HepG2 (cell line): ENCODE data around the gene MAPK11. TPM values are rescaled to one million over a fixed set of nuclear protein-coding genes. Genes with fewer than 3 reads are reported as not detected.
A peak's percentile ranks its signal among the peaks of the same experiment; 100 is the strongest.
"Not testable (repeated sequence)": the region's sequence is repeated elsewhere in the genome, so short reads cannot be mapped to it uniquely, and the experiment has no call there.

ENCODE experiments used
- ATAC-seq: fragments of 200-7000 bp; cut with Tn5 transposase; 3 replicates; pipeline ENCODE4 v1.9.1; 2020; ENCODE audit warnings: mild to moderate bottlenecking, moderate library complexity
- BruUV-seq: library from RNA; stranded (reverse); fragments of 400-500 nt; replicated peaks from 2 replicates; lab custom pipeline; 2021; lab: Mats Ljungman, UMichigan
- CTCF ChIA-PET: fragments of 300-600 bp; formaldehyde crosslinking; extraction: SDS; loops from one replicate; lab custom pipeline; 2021; ENCODE audit warnings: low total read pairs, inconsistent platforms, low intra/inter-chr PET ratio; lab: Yijun Ruan, JAX
- POLR2A ChIA-PET: fragments of 350-600 bp; sonication (Branson Sonifier 250); formaldehyde crosslinking; loops from one replicate; lab custom pipeline; 2020; ENCODE audit warnings: antibody characterized with exemption, inconsistent platforms; lab: Yijun Ruan, JAX
- DNase-seq: peaks from one replicate; pipeline ENCODE4 v3.0.0-alpha.2; 2015; ENCODE audit warnings: low spot score
- FAIRE-seq: peaks from 3 replicates; lab custom pipeline; 2011; peaks lifted over from hg19 to GRCh38; lab: Jason Lieb, UNC
- H2AFZ ChIP-seq: one replicate; pipeline ENCODE4 v1.6.1; 2011; ENCODE audit warnings: low read length, inconsistent platforms
- H3K27ac ChIP-seq: fragments of 300-600 bp; 3 replicates; pipeline ENCODE4 v1.8.0; 2011; ENCODE audit warnings: mixed run types, mild to moderate bottlenecking, mixed read lengths, low read length, inconsistent platforms; ENCODE audit not compliant: insufficient read depth; ENCODE audit errors: extremely low read length
- H3K27me3 ChIP-seq, 2 experiments: fragments of 200-600 bp in 1 of 2; 2 replicates in 1 of 2; 3 replicates in 1 of 2; pipeline versions ENCODE4 v1.6.0 to v1.8.0; 2011; ENCODE audit warnings: low read length in 2 of 2, mild to moderate bottlenecking in 2 of 2, moderate library complexity in 2 of 2, inconsistent platforms in 1 of 2; ENCODE audit not compliant: insufficient read depth in 2 of 2, control insufficient read depth in 1 of 2
- H3K36me3 ChIP-seq, 2 experiments: fragments of 200-600 bp in 1 of 2; replicated peaks in 1 of 2; 2 replicates in 1 of 2; 3 replicates in 1 of 2; pipeline versions ENCODE4 v1.5.1 to v1.8.0; 2011; ENCODE audit warnings: low read length in 2 of 2, inconsistent platforms in 1 of 2; ENCODE audit not compliant: insufficient read depth in 2 of 2, control insufficient read depth in 1 of 2
- H3K4me1 ChIP-seq: 2 replicates; pipeline ENCODE4 v1.5.1; 2012; ENCODE audit warnings: low read length, inconsistent platforms; ENCODE audit not compliant: insufficient read depth
- H3K4me2 ChIP-seq: 2 replicates; pipeline ENCODE4 v1.6.0; 2011; ENCODE audit warnings: low read depth, low read length, inconsistent platforms
- H3K4me3 ChIP-seq, 3 experiments: fragments of 200-600 bp in 1 of 3; sonication (generic), shearing (Covaris generic) in 1 of 3; replicated peaks in 1 of 3; 2 replicates each; pipeline ENCODE4 v1.5.1; 2011 to 2016; ENCODE audit warnings: low read length in 3 of 3, inconsistent platforms in 2 of 3, low read depth in 2 of 3, mild to moderate bottlenecking in 2 of 3, control low read depth in 1 of 3, mixed read lengths in 1 of 3; ENCODE audit not compliant: insufficient read depth in 1 of 3
- H3K79me2 ChIP-seq: one replicate; pipeline ENCODE4 v1.6.1; 2011; ENCODE audit warnings: low read length, inconsistent platforms; ENCODE audit not compliant: insufficient read depth
- H3K9ac ChIP-seq: 2 replicates; pipeline ENCODE4 v1.6.0; 2011; ENCODE audit warnings: mild to moderate bottlenecking, low read depth, low read length, inconsistent platforms; ENCODE audit not compliant: insufficient read depth
- H3K9me3 ChIP-seq: 2 replicates; pipeline ENCODE4 v1.5.1; 2012; ENCODE audit warnings: mild to moderate bottlenecking, low read length
- H4K20me1 ChIP-seq: 2 replicates; pipeline ENCODE4 v1.6.0; 2011; ENCODE audit warnings: inconsistent platforms, mild to moderate bottlenecking, low read length, moderate library complexity; ENCODE audit not compliant: insufficient read depth
- HDAC2 ChIP-seq: sonication (generic); formaldehyde crosslinking; IDR thresholded peaks from 2 replicates; pipeline ENCODE4 v1.4.0; 2020; ENCODE audit warnings: missing genetic modification reagents
- MAZ ChIP-seq, 2 experiments: sonication (generic) in 1 of 2; formaldehyde crosslinking in 1 of 2; IDR thresholded peaks; 2 replicates each; pipeline versions ENCODE4 v1.5.0 to v1.6.1; 2012 to 2020; ENCODE audit warnings: low read depth in 2 of 2, mild to moderate bottlenecking in 2 of 2, borderline replicate concordance in 1 of 2, improper control_type of control experiment in 1 of 2, low read length in 1 of 2, missing genetic modification reagents in 1 of 2, moderate library complexity in 1 of 2
- PATZ1 ChIP-seq: sonication (generic); formaldehyde crosslinking; IDR thresholded peaks from 2 replicates; pipeline ENCODE4 v1.4.0; 2020; ENCODE audit warnings: missing genetic modification reagents
- STAG1 ChIP-seq: sonication (generic); formaldehyde crosslinking; IDR thresholded peaks from 2 replicates; pipeline ENCODE4 v1.4.0; 2020; ENCODE audit warnings: missing genetic modification reagents
- ZSCAN21 ChIP-seq: sonication (generic); formaldehyde crosslinking; IDR thresholded peaks from 2 replicates; pipeline ENCODE4 v1.8.0; 2022; ENCODE audit warnings: mild to moderate bottlenecking, missing genetic modification reagents, moderate library complexity, borderline replicate concordance
- WGBS: methylation state at CpG from one replicate; pipeline ENCODE4 v1.1.6; 2017; ENCODE audit warnings: low lambda C conversion rate; 5-methylcytosine and 5-hydroxymethylcytosine counted together
- in situ Hi-C: cut with HindIII; loops from 2 replicates; pipeline ENCODE4 v1.10.0; 2017; ENCODE audit warnings: low pct_unique_long_range_greater_than_20kb; ENCODE audit not compliant: extremely low pct_ligation_motif_present
- intact Hi-C: fragments of 100-400 bp; cut with micrococcal nuclease; formaldehyde crosslinking; loops from one replicate; pipeline ENCODE4 v1.10.0; 2022; ENCODE audit not compliant: unreplicated experiment
- polyA plus RNA-seq, 8 experiments: library from polyadenylated mRNA; depleted of rRNA in 3 of 8; stranded (reverse) in 7 of 8; unstranded in 1 of 8; fragments of >200 nt; fragmentation: Illumina TruSeq in 4 of 8; extraction: Trizol in 4 of 8; gene quantifications; 2 replicates each; pipeline versions ENCODE4 v1.2.1 to v1.2.3, GENCODE V29; 2011 to 2016; ENCODE audit warnings: low read depth in 4 of 8, missing spikeins in 1 of 8, mixed read lengths in 1 of 8; ENCODE audit not compliant: insufficient read depth in 1 of 8
- total RNA-seq, 5 experiments: library from RNA; depleted of rRNA; stranded (reverse); fragments of >200 nt; fragmentation: Illumina TruSeq; extraction: Trizol; gene quantifications; 2 replicates each; pipeline ENCODE4 v1.2.3, GENCODE V29; 2016; ENCODE audit warnings: low read depth in 1 of 5

Gene MAPK11
- total and polyA plus RNA-seq, 2 of the 13 experiments (the other 11 are each of a cell fraction or from before 2014, with no cell fraction given), result 0.15 to 0.17 TPM

- TF ChIP-seq PATZ1 (CRISPR knock-in tag) (peak; percentile 32; the same call in 1 of the 2 replicates), STAG1 (CRISPR knock-in tag) (peak; percentile 21), MAZ (IDR thresholded peaks at IDR 0.05; ENCODE audit: borderline replicate concordance, low read depth, low read length) (0 out of 2 replicates have a peak, but pooled peaks have one; percentile 16), MAZ (CRISPR knock-in tag; IDR thresholded peaks at IDR 0.05; ENCODE audit: low read depth) (no peak), ZSCAN21 (CRISPR knock-in tag) (no peak), HDAC2 (CRISPR knock-in tag) (no peak)
Measured at GRCh38 chr22:50274311-50274710, 4.1 kb upstream of the MAPK11 start (continued).

GRCh38 chr22:50273781-50274180 is 3.6 kb upstream of the MAPK11 start:
- DNase-seq, in situ Hi-C loops, POLR2A ChIA-PET, BruUV-seq, ATAC-seq, H3K4me2 ChIP-seq, H3K27ac ChIP-seq, H3K79me2 ChIP-seq, intact Hi-C loops, H3K9me3 ChIP-seq, H3K4me3 ChIP-seq, H4K20me1 ChIP-seq, H2AFZ ChIP-seq, H3K9ac ChIP-seq, FAIRE-seq: not testable (repeated sequence)
- WGBS, result 93% methylated on average over 8 of the region's 10 CpGs
- H3K27me3 ChIP-seq, result peaks cover 9 to 22% of the 10 kb centered on the region in 2 experiments
- H3K36me3 ChIP-seq, result peaks cover 11 to 14% of the 10 kb centered on the region in 2 experiments; a peak in 3 of 5 replicates
- CTCF ChIA-PET, result interaction anchor here (1.1 to 4.2 kb wide), 3 partner anchors 23 to 68 kb away, joined by 3 to 125 read pairs (median 21); partner anchors contain the start of genes DENND6B, HDAC10 and PPP6R2
- H3K4me1 ChIP-seq, result peaks cover 29% of the 10 kb centered on the region
